GM12864 (cell line): ENCODE results near the gene RIMS4.

Source experiments
- DNase-seq: peaks from one replicate; pipeline ENCODE4 v3.0.0-alpha.2; 2011; ENCODE audit warnings: low read depth
- H3K4me3 ChIP-seq: 2 replicates; pipeline ENCODE4 v1.5.1; 2011; ENCODE audit warnings: mild to moderate bottlenecking, low read depth, low read length, control low read depth
- TF ChIP-seq, protein P1 (sequence below): IDR thresholded peaks from 2 replicates; pipeline ENCODE4 v1.5.1; 2011; ENCODE audit warnings: low read depth, mild to moderate bottlenecking, moderate library complexity, low read length, control low read depth, inconsistent platforms; ENCODE audit errors: missing control alignments

RIMS4 gene

GRCh38 chr20:44748005-44748370 is 62.4 kb downstream of the RIMS4 start:
- no peak overlapping the region for H3K4me3 ChIP-seq
- DNase-seq: no peak
- TF ChIP-seq, protein P1, sequence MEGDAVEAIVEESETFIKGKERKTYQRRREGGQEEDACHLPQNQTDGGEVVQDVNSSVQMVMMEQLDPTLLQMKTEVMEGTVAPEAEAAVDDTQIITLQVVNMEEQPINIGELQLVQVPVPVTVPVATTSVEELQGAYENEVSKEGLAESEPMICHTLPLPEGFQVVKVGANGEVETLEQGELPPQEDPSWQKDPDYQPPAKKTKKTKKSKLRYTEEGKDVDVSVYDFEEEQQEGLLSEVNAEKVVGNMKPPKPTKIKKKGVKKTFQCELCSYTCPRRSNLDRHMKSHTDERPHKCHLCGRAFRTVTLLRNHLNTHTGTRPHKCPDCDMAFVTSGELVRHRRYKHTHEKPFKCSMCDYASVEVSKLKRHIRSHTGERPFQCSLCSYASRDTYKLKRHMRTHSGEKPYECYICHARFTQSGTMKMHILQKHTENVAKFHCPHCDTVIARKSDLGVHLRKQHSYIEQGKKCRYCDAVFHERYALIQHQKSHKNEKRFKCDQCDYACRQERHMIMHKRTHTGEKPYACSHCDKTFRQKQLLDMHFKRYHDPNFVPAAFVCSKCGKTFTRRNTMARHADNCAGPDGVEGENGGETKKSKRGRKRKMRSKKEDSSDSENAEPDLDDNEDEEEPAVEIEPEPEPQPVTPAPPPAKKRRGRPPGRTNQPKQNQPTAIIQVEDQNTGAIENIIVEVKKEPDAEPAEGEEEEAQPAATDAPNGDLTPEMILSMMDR: no peak

DNA sequence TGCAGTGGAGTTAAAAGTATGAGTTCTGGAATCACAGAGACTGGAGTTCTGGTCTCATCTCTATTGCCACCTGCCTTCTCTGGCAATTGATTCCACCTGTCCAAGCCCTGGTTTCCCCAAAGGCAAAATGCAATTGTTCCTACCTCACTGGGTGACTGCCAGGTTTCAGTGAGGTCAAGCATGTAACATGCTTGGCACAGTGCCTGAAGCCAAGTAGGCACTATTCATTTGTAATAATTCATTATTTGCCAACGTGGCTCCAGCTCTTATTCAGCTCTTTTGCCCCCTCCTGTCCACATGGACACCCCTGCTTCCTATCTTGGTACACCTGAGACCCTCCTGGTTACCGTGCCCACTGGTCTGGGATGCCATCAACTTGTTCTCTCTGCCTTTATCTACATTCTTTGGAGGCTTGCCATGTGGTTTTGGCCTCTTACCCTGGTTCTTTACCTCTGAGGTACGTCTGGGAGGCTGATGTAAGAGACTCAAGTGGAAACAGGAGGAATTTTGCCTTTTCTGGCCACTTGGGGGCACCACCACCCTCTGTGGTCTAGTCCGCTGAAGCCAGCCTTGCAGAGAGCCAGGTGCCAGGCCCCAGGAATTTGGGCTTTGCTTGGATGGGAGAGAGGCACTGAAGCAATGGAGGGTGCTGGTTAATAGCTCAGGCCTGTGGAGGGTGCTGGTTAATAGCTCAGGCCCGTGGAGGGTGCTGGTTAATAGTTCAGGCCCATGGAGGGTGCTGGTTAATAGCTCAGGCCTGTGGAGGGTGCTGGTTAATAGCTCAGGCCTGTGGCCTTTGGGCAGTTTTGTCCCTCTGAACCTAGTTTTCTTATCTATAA is 63.0 kb downstream of the RIMS4 start:
- TF ChIP-seq, protein P1: peak; percentile 79
- no peak for DNase-seq
- no peak overlapping the region for H3K4me3 ChIP-seq

DNA sequence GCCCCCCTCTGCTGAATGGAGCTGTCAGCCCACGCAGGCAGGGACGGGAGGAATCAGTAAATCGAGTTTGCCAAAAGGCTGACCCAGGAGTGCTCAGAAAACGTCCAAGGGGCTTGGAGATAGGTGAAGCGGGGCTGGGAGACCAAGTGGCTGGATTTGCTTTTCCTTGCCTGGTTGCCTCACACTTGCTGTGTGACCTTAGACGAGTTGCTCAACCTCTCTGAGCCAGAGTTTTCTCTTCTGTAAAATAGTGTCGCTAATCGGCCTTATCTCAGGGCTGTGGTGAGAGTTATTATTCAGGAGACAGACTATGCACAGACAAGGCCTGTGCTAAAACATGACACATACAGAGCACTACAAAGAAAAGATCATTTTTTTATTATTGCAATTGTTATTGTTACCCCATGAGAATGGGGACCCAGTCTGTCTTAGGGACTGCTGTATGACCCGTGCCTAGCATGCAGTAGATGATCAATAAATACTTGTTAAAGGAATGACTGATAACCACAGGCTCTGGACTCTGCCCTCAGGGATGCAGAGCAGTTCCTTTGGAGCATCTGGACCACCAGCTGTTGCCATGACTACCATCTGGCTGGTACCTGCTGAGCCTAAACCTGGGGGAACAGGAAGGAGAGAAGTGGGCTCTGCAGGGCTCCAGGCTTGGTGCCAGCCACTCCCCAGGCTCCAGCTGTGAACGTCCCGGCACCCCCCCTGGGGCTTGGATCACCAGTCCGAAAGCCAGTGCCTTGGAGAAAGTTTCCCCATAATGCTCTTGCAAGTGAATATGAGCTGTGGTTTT is 63.8 kb downstream of the RIMS4 start:
- H3K4me3 ChIP-seq: no peak overlapping the region; the same call in none of the 2 replicates
- TF ChIP-seq, protein P1: no peak
- DNase-seq: no peak

GRCh38 chr20:44745598-44746366 is 64.6 kb downstream of the RIMS4 start, which contains the start of gene KCNK15:
TSS of gene KCNK15 (plus strand) at chr20:44745865. CDS start at chr20:44745911, 46 bp downstream.
- TF ChIP-seq, protein P1: no peak
- H3K4me3 ChIP-seq: peak within 1 kb of the TSS; percentile 33
- DNase-seq: no peak

DNA sequence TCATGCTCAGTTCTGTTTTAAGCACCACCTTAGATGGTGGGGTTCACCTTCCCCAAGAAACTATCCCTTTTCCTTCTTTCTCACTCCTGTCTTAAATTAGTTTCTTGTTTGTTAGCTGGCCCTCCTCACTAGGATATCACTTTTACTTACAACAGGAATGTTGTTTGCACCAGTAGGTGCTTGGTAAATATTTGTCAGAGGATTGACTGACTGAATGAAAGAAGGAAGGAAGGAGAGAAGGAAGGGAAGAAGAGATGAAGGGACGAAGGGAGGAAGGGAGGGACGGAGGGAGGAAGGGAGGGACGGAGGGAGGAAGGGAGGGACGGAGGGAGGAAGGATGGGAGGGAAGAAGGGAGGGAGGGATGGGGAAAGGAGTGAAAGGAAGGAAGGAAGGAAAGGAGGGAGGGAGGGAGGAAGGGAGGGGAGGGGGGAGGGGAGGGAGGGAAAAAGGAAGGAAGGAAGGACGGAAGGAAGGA is 65.2 kb downstream of the RIMS4 start:
- no peak for DNase-seq
- peak overlapping the region; percentile 33 for H3K4me3 ChIP-seq
- TF ChIP-seq, protein P1: no peak

DNA sequence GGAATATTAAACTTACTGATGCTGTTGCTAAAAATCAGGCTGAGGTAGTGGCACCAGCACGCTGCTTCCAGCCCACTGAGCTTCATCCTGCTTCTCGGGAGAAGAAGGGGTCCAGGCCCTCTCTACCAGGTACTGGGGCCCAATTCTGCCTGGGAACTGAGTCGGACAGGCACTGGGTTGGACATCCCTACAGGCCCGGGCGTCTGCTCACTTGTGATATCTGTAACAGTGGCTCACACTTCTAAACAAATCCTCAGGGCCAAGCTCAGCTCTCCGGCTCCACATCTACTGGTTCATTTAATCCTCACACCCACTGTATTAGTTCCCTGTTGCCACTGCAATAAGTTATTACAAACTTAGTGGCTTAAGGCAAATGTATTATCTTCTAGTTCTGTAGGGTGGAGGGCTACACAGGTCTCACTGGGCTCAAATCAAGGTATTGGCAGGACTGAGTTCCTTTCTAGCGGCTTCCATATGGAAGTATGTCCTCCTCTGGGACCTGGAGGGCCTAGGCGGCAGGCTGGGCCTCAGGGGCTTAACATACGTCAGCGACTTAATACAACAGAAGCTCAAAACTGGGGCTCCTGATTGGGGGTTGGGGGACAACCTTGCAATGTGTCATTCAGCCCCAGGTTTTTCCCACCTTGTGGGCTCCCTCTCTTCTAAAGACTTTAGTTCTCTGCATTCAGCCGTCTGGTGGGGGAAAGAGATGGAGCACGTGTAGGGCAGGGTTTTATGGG is 66.3 kb downstream of the RIMS4 start:
- H3K4me3 ChIP-seq: no peak overlapping the region
- TF ChIP-seq, protein P1: no peak
- DNase-seq: no peak
